ENCODE data around the gene CASP8AP2. TPM values are rescaled to one million over a fixed set of nuclear protein-coding genes. Genes with fewer than 3 reads are reported as not detected.
"Not testable (repeated sequence)": the region's sequence is repeated elsewhere in the genome, so short reads cannot be mapped to it uniquely, and the experiment has no call there.

Gene CASP8AP2
- total RNA-seq, 1 experiment from 2014 or later = 24.3 TPM

- BruUV-seq (replicated peaks) = no TSS peak
- Mint-ChIP-seq H3K27ac (ENCODE audit: unreplicated experiment) (no peak overlapping the region), H3K27me3 (ENCODE audit: unreplicated experiment) (no peaks in the 10 kb centered on the region), H3K4me3 (ENCODE audit: low read depth, unreplicated experiment) (no peak overlapping the region), H3K36me3 (ENCODE audit: insufficient read depth, unreplicated experiment) (peaks cover 7% of the 10 kb centered on the region), H3K4me1 (ENCODE audit: low read depth, unreplicated experiment) (peaks cover 15% of the 10 kb centered on the region), H3K9me3 (ENCODE audit: low read depth, unreplicated experiment) (no peaks in the 10 kb centered on the region)
- CTCF ChIA-PET = interaction anchor here (0.7 to 1.4 kb wide), 3 partner anchors 10 to 22 kb away, joined by 3 to 5 read pairs (median 4); partner anchors contain the start of gene CASP8AP2
- intact Hi-C loops (cut with micrococcal nuclease; ENCODE audit: unreplicated experiment) = no loop called here
- TF ChIP-seq CTCF (IDR thresholded peaks at IDR 0.05; ENCODE audit: unreplicated experiment) = no peak
- DNase-seq = no peak
Measured at GRCh38 chr6:89842228-89842627, 12.5 kb downstream of the CASP8AP2 start.

GRCh38 chr6:89843070-89843469, 13.4 kb downstream of the CASP8AP2 start:
- Mint-ChIP-seq H3K9me3 (ENCODE audit: low read depth, unreplicated experiment) (no peaks in the 10 kb centered on the region), H3K4me1 (ENCODE audit: low read depth, unreplicated experiment) (peaks cover 15% of the 10 kb centered on the region), H3K27ac (ENCODE audit: unreplicated experiment) (no peak overlapping the region), H3K27me3 (ENCODE audit: unreplicated experiment) (no peaks in the 10 kb centered on the region), H3K4me3 (ENCODE audit: low read depth, unreplicated experiment) (no peak overlapping the region), H3K36me3 (ENCODE audit: insufficient read depth, unreplicated experiment) (peaks cover 9% of the 10 kb centered on the region)
- CTCF ChIA-PET = interaction anchor here (0.7 to 1.4 kb wide), 3 partner anchors 14 to 616 kb away, joined by 4 to 5 read pairs (median 4); partner anchors contain the start of gene CASP8AP2
- no TSS peak for BruUV-seq (replicated peaks)
- DNase-seq = no peak
- intact Hi-C loops (cut with micrococcal nuclease; ENCODE audit: unreplicated experiment) = no loop called here
- TF ChIP-seq CTCF (IDR thresholded peaks at IDR 0.05; ENCODE audit: unreplicated experiment) = no peak

- intact Hi-C loops (cut with micrococcal nuclease; ENCODE audit: unreplicated experiment); H3K36me3 Mint-ChIP-seq (ENCODE audit: insufficient read depth, unreplicated experiment); H3K27me3 Mint-ChIP-seq (ENCODE audit: unreplicated experiment); CTCF ChIA-PET; DNase-seq; H3K4me1 Mint-ChIP-seq (ENCODE audit: low read depth, unreplicated experiment); H3K9me3 Mint-ChIP-seq (ENCODE audit: low read depth, unreplicated experiment); H3K27ac Mint-ChIP-seq (ENCODE audit: unreplicated experiment); BruUV-seq (replicated peaks); H3K4me3 Mint-ChIP-seq (ENCODE audit: low read depth, unreplicated experiment): not testable (repeated sequence)
Measured at GRCh38 chr6:89847513-89847912, 17.8 kb downstream of the CASP8AP2 start.

- CTCF ChIA-PET = no interaction called here
- Mint-ChIP-seq H3K9me3 (ENCODE audit: low read depth, unreplicated experiment) (no peaks in the 10 kb centered on the region), H3K4me1 (ENCODE audit: low read depth, unreplicated experiment) (no peaks in the 10 kb centered on the region), H3K27me3 (ENCODE audit: unreplicated experiment) (no peaks in the 10 kb centered on the region), H3K36me3 (ENCODE audit: insufficient read depth, unreplicated experiment) (peaks cover 21% of the 10 kb centered on the region), H3K27ac (ENCODE audit: unreplicated experiment) (no peak overlapping the region), H3K4me3 (ENCODE audit: low read depth, unreplicated experiment) (no peak overlapping the region)
- BruUV-seq (replicated peaks) = no TSS peak
- no peak for TF ChIP-seq CTCF (IDR thresholded peaks at IDR 0.05; ENCODE audit: unreplicated experiment)
- no peak for DNase-seq
- intact Hi-C loops (cut with micrococcal nuclease; ENCODE audit: unreplicated experiment) = no loop called here
Measured at GRCh38 chr6:89853068-89853467, 23.4 kb downstream of the CASP8AP2 start.

- Mint-ChIP-seq H3K4me1 (ENCODE audit: low read depth, unreplicated experiment) (no peaks in the 10 kb centered on the region), H3K36me3 (ENCODE audit: insufficient read depth, unreplicated experiment) (peaks cover 54% of the 10 kb centered on the region), H3K27ac (ENCODE audit: unreplicated experiment) (no peak overlapping the region), H3K4me3 (ENCODE audit: low read depth, unreplicated experiment) (no peak overlapping the region), H3K9me3 (ENCODE audit: low read depth, unreplicated experiment) (peaks cover 4% of the 10 kb centered on the region), H3K27me3 (ENCODE audit: unreplicated experiment) (no peaks in the 10 kb centered on the region)
- intact Hi-C loops (cut with micrococcal nuclease; ENCODE audit: unreplicated experiment) = no loop called here
- CTCF ChIA-PET = no interaction called here
- no TSS peak for BruUV-seq (replicated peaks)
- no peak for TF ChIP-seq CTCF (IDR thresholded peaks at IDR 0.05; ENCODE audit: unreplicated experiment)
- no peak for DNase-seq
Measured at GRCh38 chr6:89858041-89858440, 28.4 kb downstream of the CASP8AP2 start.

All from Calu3 (cell line).